Adrenal gland (tissue), 5 donors: ENCODE measurements around the gene PPP1R7.

Experiments
- CTCF ChIP-seq, 6 experiments: fragments of 450-650 bp in 4 of 6; fragments of 200-600 bp in 2 of 6; sonication (generic) in 1 of 6; IDR thresholded peaks; 1 replicate in 5 of 6; 2 replicates in 1 of 6; pipeline versions ENCODE4 v1.5.1 to v1.8.0; 2016 to 2021; ENCODE audit warnings: antibody characterized with exemption in 6 of 6, mild to moderate bottlenecking in 2 of 6, moderate library complexity in 1 of 6
- POLR2A ChIP-seq, 2 donors: fragments of 450-650 bp; IDR thresholded peaks; one replicate each; pipeline ENCODE4 v1.6.1; 2017; ENCODE audit warnings: antibody characterized with exemption in 2 of 2, mild to moderate bottlenecking in 2 of 2, moderate library complexity in 1 of 2
- donor health status: DM: no; HTN: no; CAD: no.

DNA sequence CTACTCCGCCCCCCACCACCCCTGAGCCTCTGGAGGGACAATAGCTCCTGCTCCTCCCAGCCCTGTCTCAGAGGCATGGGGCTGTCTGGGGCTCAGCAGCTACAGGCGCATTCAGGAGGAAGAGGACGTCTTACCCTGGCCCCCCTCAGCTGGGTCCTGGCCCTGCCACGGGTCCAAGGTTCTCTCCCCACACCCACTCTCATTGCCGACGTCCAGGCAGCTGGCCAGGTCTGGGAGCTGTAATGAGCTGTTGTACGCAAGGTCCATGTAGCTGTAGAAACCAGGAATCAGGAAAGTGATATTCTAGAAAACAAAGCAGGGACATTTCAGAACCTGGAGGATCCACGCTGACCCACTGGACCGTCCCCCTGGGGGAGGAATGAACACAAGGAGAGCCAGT, 14.5 kb upstream of the PPP1R7 start:
- TF ChIP-seq CTCF (IDR thresholded peaks at IDR 0.05) (no peak), POLR2A (IDR thresholded peaks at IDR 0.05) (no peak)
